Measurements from ENCODE around the gene ABCB8.

The ABCB8 gene

GRCh38 chr7:151057989-151058780 lies 29.9 kb downstream of the ABCB8 start:
- peak; percentile 98 for DNase-seq (ENCODE audit: low read depth)

- DNase-seq (ENCODE audit: low read depth), result no peak
Observed at GRCh38 chr7:151058781-151059366, 30.6 kb downstream of the ABCB8 start.

GRCh38 chr7:151059367-151060112 lies 31.3 kb downstream of the ABCB8 start, which contains the start of gene SLC4A2:
Gene SLC4A2, plus strand, starts transcription at chr7:151059589. Its CDS starts 2,399 bp downstream, at chr7:151061988.
- no peak for DNase-seq (ENCODE audit: low read depth)

GRCh38 chr7:151060113-151060415 lies 31.8 kb downstream of the ABCB8 start:
- no peak for DNase-seq (ENCODE audit: low read depth)

- DNase-seq (ENCODE audit: low read depth), result no peak
Observed at GRCh38 chr7:151060416-151061212, 32.4 kb downstream of the ABCB8 start.

- DNase-seq (ENCODE audit: low read depth), result no peak
Observed at GRCh38 chr7:151061213-151062110, 33.2 kb downstream of the ABCB8 start.

- no peak for DNase-seq (ENCODE audit: low read depth)
Observed at GRCh38 chr7:151062111-151062398, 33.8 kb downstream of the ABCB8 start.

- DNase-seq (ENCODE audit: low read depth), result no peak
Observed at GRCh38 chr7:151062399-151063211, 34.4 kb downstream of the ABCB8 start.

- DNase-seq (ENCODE audit: low read depth), result no peak
Observed at GRCh38 chr7:151063212-151063561, 34.9 kb downstream of the ABCB8 start.

- DNase-seq (ENCODE audit: low read depth), result no peak
Observed at GRCh38 chr7:151064454-151064853, 36.2 kb downstream of the ABCB8 start.

- DNase-seq (ENCODE audit: low read depth), result no peak
Observed at GRCh38 chr7:151064993-151065392, 36.7 kb downstream of the ABCB8 start.

GRCh38 chr7:151065516-151065915 lies 37.3 kb downstream of the ABCB8 start:
- no peak for DNase-seq (ENCODE audit: low read depth)

GRCh38 chr7:151066273-151066974 lies 38.2 kb downstream of the ABCB8 start:
- DNase-seq (ENCODE audit: low read depth), result no peak

- DNase-seq (ENCODE audit: low read depth), result no peak
Observed at GRCh38 chr7:151068069-151068773, 40.0 kb downstream of the ABCB8 start.

- DNase-seq (ENCODE audit: low read depth), result no peak
Observed at GRCh38 chr7:151069841-151070573, 41.8 kb downstream of the ABCB8 start.

GRCh38 chr7:151070574-151070960 lies 42.3 kb downstream of the ABCB8 start:
- DNase-seq (ENCODE audit: low read depth), result no peak

GRCh38 chr7:151071032-151071866 lies 43.0 kb downstream of the ABCB8 start:
- DNase-seq (ENCODE audit: low read depth), result no peak

GRCh38 chr7:151073990-151074389 lies 45.7 kb downstream of the ABCB8 start:
- no peak for DNase-seq (ENCODE audit: low read depth)
